ENCODE results near the gene CFAP97D1.

The CFAP97D1 gene

GRCh38 chr17:43814714-43815113 is 34.5 kb downstream of the CFAP97D1 start:
- H3K4me3 ChIP-seq (ENCODE audit: low read depth in 1 of 2, low read length in 1 of 2): no peak overlapping the region
- no peaks in the 10 kb centered on the region for H3K36me3 ChIP-seq
- no peaks in the 10 kb centered on the region for H3K27me3 ChIP-seq
- H3K27ac ChIP-seq: no peak overlapping the region
- H3K9me3 ChIP-seq: no peaks in the 10 kb centered on the region
- TF ChIP-seq CTCF (IDR thresholded peaks at IDR 0.05): no peak
- H3K4me1 ChIP-seq (ENCODE audit: control insufficient read depth in 1 of 2, insufficient read depth in 1 of 2, low read depth in 1 of 2, low read length in 1 of 2): no peaks in the 10 kb centered on the region

GRCh38 chr17:43816336-43817320 is 36.4 kb downstream of the CFAP97D1 start:
- Histone ChIP-seq H3K27me3 (no peaks in the 10 kb centered on the region), H3K9me3 (no peaks in the 10 kb centered on the region), H3K36me3 (no peaks in the 10 kb centered on the region), H3K4me1 (ENCODE audit: control insufficient read depth in 1 of 2, insufficient read depth in 1 of 2, low read depth in 1 of 2, low read length in 1 of 2) (no peaks in the 10 kb centered on the region), H3K4me3 (ENCODE audit: low read depth in 1 of 2, low read length in 1 of 2) (no peak overlapping the region), H3K27ac (no peak overlapping the region)
- no peak for TF ChIP-seq CTCF (IDR thresholded peaks at IDR 0.05)

DNA sequence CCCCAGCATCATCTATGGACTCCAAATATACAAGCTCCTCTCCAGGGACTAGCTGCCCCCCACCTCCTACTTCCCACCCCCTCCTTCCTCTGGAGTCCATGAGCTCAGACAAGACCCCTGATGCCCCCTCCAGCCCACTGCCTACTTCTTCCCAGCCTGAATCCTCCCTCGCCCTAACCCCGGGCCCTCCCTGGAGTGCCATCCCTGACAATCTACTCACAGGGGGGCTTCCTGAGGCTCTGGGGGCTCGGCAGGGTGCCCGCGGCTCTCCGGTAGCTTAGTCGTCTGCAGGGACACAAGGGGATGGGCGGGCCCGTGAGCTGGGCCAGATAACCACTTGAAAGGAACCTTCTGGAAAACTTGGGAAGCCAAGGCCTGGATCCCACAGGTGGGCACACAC is 37.6 kb downstream of the CFAP97D1 start:
- Histone ChIP-seq H3K27me3 (no peaks in the 10 kb centered on the region), H3K4me1 (ENCODE audit: control insufficient read depth in 1 of 2, insufficient read depth in 1 of 2, low read depth in 1 of 2, low read length in 1 of 2) (no peaks in the 10 kb centered on the region), H3K27ac (no peak overlapping the region), H3K4me3 (ENCODE audit: low read depth in 1 of 2, low read length in 1 of 2) (no peak overlapping the region), H3K36me3 (no peaks in the 10 kb centered on the region), H3K9me3 (no peaks in the 10 kb centered on the region)
- no peak for TF ChIP-seq CTCF (IDR thresholded peaks at IDR 0.05)

GRCh38 chr17:43818966-43819365 is 38.7 kb downstream of the CFAP97D1 start:
- Histone ChIP-seq H3K27me3 (no peaks in the 10 kb centered on the region), H3K4me3 (ENCODE audit: low read depth in 1 of 2, low read length in 1 of 2) (no peak overlapping the region), H3K9me3 (no peaks in the 10 kb centered on the region), H3K36me3 (no peaks in the 10 kb centered on the region), H3K4me1 (ENCODE audit: control insufficient read depth in 1 of 2, insufficient read depth in 1 of 2, low read depth in 1 of 2, low read length in 1 of 2) (no peaks in the 10 kb centered on the region), H3K27ac (no peak overlapping the region)
- no peak for TF ChIP-seq CTCF (IDR thresholded peaks at IDR 0.05)

DNA sequence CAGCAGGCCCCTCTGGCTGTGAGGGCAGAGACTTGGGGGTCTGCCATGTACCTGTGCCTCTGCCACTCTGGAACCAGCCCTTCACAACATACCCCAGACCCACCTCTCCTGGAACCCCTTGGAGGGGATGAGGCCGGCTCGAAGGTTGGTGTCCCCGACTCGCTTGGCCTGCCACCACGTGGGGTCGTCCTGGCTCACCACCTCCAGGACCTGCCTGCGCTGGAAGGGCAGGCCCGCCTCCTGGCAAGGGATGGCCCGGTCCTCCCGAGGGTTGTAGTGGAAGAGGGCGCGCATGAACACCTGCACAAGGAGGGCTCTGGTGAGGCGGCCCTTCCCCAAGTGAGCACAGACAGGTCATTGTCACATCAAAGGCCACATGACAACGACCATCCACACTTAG is 40.5 kb downstream of the CFAP97D1 start:
- no peaks in the 10 kb centered on the region for H3K4me1 ChIP-seq (ENCODE audit: control insufficient read depth in 1 of 2, insufficient read depth in 1 of 2, low read depth in 1 of 2, low read length in 1 of 2)
- no peak for TF ChIP-seq CTCF (IDR thresholded peaks at IDR 0.05)
- H3K27ac ChIP-seq: no peak overlapping the region
- no peaks in the 10 kb centered on the region for H3K9me3 ChIP-seq
- no peaks in the 10 kb centered on the region for H3K27me3 ChIP-seq
- H3K4me3 ChIP-seq (ENCODE audit: low read depth in 1 of 2, low read length in 1 of 2): no peak overlapping the region
- no peaks in the 10 kb centered on the region for H3K36me3 ChIP-seq

Measured in neutrophil (primary cell).